NCI-H2171 (cell line): ENCODE measurements around the gene PBRM1.

Experiments used
- DNase-seq: peaks from one replicate; lab custom pipeline; 2025; lab: John Stamatoyannopoulos, UW

Gene PBRM1

DNA sequence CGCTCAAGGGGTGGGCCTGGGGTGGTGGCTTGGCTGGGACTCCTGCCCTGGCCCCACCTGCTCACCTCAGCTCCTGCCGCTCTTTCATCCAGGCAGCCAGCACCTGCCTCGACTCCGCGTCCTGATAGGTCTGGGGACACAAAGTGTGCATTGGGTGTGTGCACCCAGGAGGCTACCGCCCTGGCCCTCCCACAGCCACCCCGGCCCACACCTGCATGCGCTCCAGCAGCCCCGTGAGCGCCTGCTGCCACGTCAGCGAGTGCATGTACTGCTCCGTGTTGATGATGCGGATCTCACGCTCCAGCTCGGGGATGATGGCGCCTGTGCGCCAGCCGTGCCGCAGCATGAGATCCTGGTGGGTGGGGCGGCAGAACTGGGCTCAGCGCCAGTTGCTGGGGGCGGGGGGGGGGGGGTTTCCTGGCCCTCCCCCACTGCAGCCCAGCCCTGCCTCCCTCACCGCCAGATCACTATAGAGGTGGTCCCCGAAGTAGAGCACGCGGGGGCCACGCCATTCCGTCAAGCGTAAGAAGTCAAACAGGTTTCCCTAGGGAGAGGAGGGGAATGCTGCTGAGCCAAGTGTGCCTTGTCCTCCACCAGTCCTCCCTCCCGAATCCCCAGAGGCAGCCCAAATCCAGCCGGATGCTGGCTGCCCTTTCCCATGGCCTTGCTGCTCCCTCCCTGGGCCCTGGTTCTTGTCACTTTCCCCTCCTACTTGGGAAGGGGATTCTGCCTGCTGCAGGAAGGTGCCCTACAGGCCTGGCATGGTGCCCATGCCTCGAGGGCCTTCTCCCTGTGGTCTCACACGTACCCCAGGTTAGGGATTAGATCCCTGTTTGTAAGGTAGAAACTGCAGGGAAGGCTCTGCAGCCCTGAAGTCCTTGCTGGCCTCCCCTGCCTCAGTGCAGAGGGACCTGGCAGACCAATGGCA lies 160.7 kb downstream of the PBRM1 start:
- DNase-seq = no peak

GRCh38 chr3:52524258-52524751 lies 161.4 kb downstream of the PBRM1 start:
- no peak for DNase-seq

DNA sequence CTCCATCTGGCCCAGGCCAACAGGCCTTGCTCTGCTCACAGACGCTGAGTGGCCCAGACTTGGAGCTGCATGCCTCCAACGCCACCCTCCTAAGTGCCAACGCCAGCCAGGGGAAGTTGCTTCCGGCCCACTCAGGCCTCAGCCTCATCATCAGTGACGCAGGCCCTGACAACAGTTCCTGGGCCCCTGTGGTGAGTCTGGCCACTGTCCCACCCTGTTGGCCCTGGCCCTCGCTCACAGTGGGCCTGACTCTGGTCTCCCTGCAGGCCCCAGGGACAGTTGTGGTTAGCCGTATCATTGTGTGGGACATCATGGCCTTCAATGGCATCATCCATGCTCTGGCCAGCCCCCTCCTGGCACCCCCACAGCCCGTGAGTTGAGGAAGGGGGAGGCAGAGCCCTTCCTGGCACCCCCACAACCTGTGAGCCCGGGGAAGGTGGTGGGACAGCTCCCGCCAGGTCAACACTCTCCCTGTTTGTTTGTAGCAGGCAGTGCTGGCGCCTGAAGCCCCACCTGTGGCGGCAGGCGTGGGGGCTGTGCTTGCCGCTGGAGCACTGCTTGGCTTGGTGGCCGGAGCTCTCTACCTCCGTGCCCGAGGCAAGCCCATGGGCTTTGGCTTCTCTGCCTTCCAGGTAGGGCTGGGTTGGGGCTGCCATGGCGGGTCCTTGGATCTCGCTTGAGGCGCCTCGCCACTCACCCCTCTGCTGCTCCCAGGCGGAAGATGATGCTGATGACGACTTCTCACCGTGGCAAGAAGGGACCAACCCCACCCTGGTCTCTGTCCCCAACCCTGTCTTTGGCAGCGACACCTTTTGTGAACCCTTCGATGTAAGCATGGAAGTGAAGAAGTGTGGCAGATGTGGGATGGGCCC lies 162.1 kb downstream of the PBRM1 start:
- no peak for DNase-seq

GRCh38 chr3:52522651-52523251 lies 163.0 kb downstream of the PBRM1 start:
- DNase-seq = no peak

DNA sequence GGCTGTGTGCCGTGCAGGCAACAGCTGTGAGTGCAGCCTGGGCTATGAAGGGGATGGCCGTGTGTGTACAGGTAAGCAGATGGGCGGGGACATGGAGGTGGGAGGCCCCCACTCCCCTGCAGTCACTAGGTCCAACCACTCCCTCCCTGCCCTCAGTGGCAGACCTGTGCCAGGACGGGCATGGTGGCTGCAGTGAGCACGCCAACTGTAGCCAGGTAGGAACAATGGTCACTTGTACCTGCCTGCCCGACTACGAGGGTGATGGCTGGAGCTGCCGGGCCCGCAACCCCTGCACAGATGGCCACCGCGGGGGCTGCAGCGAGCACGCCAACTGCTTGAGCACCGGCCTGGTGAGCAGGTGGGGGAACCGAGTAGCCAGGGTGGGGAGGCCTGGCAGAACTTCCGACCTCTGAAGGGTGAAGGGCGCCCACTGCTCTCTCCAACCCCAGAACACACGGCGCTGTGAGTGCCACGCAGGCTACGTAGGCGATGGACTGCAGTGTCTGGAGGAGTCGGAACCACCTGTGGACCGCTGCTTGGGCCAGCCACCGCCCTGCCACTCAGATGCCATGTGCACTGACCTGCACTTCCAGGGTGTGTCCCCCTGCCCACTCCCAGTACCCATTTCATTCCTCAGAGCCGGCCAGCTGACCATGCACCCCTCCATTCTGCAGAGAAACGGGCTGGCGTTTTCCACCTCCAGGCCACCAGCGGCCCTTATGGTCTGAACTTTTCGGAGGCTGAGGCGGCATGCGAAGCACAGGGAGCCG lies 163.6 kb downstream of the PBRM1 start:
- DNase-seq = no peak

DNA sequence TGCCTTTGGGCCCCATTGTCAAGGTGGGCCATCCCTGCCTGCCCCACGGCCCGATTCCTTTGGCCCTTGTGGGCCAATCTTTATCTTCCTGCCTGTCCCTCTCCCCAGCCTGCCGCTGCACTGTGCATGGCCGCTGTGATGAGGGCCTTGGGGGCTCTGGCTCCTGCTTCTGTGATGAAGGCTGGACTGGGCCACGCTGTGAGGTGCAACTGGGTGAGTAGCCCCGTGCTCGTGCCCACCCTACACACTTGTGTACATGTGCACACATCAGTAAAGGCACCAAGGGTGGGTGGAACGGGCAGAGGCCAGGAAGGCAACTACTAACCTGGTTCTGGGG lies 164.3 kb downstream of the PBRM1 start:
- no peak for DNase-seq

DNA sequence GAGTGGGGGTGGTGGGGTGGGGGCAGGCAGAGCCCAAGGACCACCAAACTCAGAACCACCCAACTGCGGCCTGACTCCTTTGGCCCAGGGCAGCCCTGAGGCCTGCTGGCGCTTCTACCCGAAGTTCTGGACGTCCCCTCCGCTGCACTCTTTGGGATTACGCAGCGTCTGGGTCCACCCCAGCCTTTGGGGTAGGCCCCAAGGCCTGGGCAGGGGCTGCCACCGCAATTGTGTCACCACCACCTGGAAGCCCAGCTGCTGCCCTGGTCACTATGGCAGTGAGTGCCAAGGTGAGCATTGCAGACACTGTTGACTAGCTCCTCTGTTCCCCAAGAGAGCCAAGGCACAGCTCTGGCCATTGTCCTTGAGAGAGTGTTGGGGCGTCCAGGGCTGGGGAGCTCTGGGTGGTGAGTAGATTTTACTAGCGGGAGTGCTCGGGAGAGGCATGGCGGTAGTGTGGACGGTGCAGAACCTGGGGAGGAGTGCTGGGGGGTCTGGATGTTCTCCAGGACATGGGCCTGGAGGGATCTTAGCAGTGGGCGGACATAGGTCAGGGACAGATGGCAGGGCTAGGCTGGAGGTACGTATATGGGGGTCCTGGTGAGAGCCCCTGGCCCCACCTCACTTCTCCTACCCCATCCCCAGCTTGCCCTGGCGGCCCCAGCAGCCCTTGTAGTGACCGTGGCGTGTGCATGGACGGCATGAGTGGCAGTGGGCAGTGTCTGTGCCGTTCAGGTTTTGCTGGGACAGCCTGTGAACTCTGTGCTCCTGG lies 164.8 kb downstream of the PBRM1 start:
- no peak for DNase-seq

DNA sequence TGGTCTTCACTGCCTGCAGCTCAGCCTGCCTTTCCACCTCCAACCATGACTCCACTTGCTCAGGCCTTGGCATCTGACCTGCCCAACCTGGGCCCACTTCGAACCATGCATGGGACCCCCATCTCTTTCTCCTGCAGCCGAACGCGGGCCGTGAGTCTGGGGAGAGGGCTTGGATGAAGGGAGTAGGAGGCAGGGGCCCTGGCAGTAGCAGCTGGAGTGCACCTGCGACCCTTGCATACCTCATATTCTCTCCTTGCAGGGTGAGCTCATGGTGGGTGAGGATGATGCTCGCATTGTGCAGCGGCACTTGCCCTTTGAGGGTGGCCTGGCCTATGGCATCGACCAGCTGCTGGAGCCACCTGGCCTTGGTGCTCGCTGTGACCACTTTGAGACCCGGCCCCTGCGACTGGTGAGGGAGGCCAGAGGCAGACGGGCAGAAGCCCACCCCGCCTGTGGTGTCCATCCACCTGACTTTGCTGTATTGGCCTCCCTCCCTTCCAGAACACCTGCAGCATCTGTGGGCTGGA lies 165.5 kb downstream of the PBRM1 start:
- DNase-seq = no peak

- no peak for DNase-seq
Observed at GRCh38 chr3:52519445-52520140, 166.1 kb downstream of the PBRM1 start.

DNA sequence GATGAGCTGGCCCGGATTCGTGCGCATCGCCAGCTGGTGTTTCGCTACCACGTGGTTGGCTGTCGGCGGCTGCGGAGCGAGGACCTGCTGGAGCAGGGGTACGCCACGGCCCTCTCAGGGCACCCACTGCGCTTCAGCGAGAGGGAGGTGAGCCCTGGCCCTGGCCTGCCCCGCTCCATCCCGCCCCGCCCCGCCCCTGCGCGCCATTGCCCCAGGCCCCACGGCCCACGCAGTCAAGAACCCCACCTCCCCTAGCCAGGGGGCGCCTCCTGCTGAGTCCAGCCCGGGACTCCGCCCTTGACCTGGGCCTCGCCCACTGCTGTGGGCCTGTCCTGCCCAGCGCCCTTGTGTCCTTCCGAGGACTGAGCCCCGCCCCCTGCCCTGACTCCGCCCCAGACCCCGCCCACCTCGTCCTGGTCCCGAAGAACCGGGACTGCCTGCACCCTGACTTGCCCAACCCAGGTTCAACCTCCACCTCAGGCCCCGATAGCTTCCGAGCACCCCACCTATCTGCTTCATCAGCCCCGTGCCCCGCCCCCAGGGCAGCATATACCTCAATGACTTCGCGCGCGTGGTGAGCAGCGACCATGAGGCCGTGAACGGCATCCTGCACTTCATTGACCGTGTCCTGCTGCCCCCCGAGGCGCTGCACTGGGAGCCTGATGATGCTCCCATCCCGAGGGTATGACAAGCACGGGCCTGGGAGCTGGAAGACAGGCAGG lies 166.8 kb downstream of the PBRM1 start:
- DNase-seq = no peak

DNA sequence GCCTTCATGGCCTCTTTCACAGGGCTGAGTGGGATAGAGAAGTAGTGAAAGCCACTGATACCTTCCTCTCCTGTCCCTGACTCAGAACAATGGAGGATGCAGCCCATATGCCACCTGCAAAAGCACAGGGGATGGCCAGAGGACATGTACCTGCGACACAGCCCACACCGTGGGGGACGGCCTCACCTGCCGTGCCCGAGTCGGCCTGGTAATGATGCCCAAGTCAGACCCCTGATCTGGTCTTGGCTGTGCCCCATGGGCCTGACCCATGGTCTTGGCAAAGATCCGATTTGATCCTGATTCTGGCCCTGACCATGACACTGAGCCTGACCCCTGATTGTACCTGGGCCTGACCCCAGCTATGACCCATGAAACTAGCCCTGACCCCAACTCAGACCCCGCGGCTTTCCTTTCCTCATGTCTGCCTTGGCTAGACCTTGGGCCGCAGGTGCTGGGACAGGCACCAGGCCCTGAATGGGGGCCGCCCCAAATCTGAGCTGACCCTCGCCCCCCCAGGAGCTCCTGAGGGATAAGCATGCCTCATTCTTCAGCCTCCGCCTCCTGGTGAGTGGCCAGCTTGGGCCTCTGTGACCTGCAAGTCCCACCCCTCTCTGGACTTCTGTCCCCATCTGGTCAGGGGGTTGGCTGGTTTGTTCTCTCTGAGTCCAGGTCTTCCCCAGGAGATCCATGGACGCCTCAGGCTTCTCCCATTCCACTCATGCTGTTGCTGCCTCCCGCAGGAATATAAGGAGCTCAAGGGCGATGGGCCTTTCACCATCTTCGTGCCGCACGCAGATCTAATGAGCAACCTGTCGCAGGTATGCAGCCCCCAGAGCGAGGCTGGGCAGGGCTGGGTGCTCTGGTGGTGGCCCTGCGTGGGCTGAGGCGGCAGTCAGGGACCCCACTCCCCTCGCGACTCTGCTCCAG lies 167.7 kb downstream of the PBRM1 start:
- DNase-seq = no peak

GRCh38 chr3:52516509-52517195 lies 169.1 kb downstream of the PBRM1 start:
- no peak for DNase-seq

GRCh38 chr3:52515192-52515591 lies 170.5 kb downstream of the PBRM1 start:
- DNase-seq = no peak

GRCh38 chr3:52514576-52514975 lies 171.1 kb downstream of the PBRM1 start:
- no peak for DNase-seq

DNA sequence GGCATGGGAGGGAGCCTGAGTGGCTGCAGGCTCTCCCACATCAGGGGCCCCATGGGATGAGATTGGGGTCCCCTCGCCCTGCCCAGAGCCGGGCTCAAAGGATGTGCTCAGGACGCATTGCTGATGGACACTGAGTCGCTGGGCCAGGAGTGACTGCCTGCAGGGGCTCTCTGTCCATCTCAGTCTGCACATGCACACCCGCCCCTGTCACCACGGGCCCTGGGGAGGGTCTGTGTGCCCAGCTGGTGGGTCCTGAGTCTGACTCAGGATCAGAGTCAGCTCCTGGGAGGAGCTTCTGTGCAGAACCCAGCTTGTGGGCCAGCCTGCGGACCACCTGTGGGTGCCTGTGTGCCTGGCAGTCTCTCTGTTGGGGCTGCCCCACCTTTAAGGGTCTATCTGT lies 172.4 kb downstream of the PBRM1 start:
- DNase-seq = no peak

DNA sequence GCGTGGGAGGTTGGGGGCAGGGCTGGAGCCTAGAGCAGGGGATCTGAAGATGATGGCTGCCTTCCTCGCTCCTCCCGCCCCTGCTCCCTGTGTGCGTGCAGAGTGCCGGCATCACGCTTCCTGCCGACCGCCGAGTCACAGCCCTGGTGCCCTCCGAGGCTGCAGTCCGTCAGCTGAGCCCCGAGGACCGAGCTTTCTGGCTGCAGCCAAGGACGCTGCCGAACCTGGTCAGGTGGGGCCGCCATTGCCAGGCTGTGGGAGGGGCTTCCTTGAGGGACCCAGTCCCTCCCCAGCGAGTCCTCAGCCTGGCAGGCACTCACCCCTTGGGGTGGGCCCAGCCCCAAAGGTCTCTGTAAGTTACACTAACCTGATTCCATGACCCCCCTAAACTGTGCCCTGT lies 173.0 kb downstream of the PBRM1 start:
- no peak for DNase-seq

DNA sequence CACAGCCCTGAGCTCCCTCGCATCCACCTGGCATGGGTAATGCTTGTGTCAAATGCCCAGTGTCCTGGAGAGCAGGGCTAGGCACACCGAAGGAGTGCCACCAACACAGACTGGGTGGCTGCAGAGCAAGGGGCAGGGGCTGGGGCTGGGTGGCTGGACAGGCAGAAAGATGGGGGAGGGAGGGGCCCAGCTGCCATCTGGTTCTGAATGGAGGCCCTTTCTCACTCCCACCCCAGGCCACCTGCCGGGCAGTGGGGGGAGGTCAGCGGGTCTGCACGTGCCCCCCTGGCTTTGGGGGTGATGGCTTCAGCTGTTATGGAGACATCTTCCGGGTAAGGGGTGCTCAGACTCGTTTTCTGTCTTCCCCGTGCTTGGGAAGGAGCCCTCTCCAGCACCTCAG lies 173.6 kb downstream of the PBRM1 start:
- DNase-seq = no peak

GRCh38 chr3:52511509-52511908 lies 174.2 kb downstream of the PBRM1 start:
- DNase-seq = no peak
